Stimulated activated naive CD8-positive, alpha-beta T cell treated with anti-CD3 and anti-CD28 coated beads, Interleukin-15, Interleukin-2, amounts not matched to agents 100 U/mL and 50 U/mL, for 24 hours (primary cell): ENCODE results near the gene OTUD4.
"Not testable (repeated sequence)": the region's sequence is repeated elsewhere in the genome, so short reads cannot be mapped to it uniquely, and the experiment has no call there.

ENCODE experiments used
- ATAC-seq: fragments of 150-1000 bp; cut with Tn5 transposase; one replicate; pipeline ENCODE4 v1.10.0; 2021
- DNase-seq: peaks from one replicate; pipeline ENCODE4 v3.0.0; 2021

OTUD4 gene, protein sequence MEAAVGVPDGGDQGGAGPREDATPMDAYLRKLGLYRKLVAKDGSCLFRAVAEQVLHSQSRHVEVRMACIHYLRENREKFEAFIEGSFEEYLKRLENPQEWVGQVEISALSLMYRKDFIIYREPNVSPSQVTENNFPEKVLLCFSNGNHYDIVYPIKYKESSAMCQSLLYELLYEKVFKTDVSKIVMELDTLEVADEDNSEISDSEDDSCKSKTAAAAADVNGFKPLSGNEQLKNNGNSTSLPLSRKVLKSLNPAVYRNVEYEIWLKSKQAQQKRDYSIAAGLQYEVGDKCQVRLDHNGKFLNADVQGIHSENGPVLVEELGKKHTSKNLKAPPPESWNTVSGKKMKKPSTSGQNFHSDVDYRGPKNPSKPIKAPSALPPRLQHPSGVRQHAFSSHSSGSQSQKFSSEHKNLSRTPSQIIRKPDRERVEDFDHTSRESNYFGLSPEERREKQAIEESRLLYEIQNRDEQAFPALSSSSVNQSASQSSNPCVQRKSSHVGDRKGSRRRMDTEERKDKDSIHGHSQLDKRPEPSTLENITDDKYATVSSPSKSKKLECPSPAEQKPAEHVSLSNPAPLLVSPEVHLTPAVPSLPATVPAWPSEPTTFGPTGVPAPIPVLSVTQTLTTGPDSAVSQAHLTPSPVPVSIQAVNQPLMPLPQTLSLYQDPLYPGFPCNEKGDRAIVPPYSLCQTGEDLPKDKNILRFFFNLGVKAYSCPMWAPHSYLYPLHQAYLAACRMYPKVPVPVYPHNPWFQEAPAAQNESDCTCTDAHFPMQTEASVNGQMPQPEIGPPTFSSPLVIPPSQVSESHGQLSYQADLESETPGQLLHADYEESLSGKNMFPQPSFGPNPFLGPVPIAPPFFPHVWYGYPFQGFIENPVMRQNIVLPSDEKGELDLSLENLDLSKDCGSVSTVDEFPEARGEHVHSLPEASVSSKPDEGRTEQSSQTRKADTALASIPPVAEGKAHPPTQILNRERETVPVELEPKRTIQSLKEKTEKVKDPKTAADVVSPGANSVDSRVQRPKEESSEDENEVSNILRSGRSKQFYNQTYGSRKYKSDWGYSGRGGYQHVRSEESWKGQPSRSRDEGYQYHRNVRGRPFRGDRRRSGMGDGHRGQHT

DNA sequence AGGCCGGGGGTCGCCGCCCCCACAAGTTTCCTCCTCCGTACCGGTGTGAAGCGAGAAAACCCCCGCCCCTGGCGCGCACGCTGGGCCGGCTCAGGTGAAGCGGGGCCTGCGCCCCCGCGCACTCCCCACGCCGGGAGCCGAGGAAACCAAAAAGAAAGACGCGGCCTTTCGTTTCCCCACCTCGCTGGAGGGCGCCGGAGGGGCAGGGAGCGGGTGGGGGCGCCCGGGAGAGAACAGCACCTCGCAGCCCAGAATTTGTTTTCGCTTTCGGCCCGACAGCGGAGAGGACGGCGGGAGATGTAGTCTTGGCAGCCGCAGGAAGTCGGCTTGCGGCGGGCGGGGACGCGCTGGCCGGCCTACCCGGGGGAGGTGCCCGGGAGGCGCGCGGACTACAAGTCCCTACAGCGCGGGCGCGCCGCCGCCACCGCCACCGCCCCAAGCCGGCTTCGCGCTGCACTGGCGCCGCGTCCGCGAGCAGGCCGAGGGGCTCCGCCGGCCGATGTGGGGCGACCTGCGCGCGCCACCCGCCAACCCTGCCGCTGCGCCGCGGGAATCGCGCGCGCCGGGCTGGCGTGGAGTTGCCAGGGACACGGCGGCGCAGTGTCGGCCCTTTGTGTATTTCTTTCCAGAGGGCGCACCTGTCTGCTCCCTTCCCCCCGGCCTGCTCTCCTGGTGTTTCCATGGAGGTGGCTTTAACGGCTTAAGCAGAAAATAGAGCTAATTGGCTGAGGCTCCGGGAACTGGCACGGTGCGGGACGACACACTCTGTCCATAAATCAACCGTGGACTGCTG is at the start of gene OTUD4:
Gene OTUD4, minus strand, starts transcription at position 292 of the 793 bp plus-strand sequence. CDS start 616 bp downstream, outside the sequence.
- peak; percentile 94 for DNase-seq
- ATAC-seq = peak; percentile 90

- DNase-seq, ATAC-seq: not testable (repeated sequence)
Measured at GRCh38 chr4:145223228-145223627, 42.8 kb upstream of the OTUD4 start.

DNA sequence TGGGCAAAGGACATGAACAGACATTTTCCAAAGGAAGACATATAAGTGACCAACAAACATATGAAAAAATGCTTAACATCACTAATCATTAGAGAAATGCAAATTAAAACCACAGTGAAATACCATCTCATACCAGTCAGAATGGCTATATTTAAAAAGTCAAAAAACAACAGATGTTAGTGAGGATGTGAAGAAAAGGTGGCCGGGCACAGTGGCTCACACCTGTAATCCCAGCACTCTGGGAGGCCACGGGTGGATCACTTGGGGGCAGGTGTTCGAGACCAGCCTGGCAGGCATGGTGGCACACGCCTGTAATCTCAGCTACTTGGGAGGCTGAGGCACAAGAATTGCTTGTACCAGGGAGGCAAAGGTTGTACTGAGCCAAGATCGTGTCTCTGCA is 41.1 kb upstream of the OTUD4 start:
- not testable (repeated sequence) for DNase-seq, ATAC-seq

DNA sequence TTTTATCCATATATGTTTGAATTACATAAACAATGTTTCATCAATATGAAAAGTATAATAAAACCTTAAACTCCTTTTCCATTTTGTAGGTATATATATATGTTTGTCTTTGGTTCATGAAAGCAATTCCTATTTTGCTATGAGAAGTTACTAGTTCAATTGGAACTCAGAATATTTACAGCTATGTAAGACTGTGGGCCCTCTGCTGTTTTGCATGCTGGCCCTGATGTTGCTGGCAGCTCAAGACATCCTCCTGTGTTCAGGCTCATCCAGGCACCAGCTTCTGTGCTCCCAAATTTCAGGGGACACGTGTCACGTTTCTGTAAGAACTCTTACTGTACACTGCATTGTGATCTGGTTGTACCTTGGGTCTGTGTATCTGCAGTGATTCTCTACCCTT is 38.7 kb upstream of the OTUD4 start:
- DNase-seq = no peak
- ATAC-seq = no peak

GRCh38 chr4:145218251-145218650 is 37.9 kb upstream of the OTUD4 start:
- DNase-seq = no peak
- no peak for ATAC-seq

- DNase-seq (no peak), ATAC-seq (no peak)
Measured at GRCh38 chr4:145217349-145217748, 37.0 kb upstream of the OTUD4 start.

DNA sequence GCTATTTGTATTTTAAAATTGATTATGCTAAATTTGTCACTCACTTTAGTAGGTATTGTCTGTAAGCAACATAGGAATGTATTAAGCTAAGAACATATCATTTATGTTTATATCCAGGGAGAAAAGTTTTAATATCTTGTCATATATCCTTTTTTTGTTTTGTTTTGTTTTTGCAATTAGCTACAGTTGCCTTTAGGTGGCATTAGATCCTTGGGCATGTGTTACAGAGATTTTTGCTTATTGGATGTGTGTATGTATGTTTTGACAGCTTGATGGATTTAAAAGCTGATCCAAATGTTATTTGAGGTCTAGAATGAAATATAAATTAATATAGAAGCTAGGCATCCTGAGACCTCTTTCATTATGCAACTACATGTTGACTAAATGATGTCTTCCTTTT is 36.1 kb upstream of the OTUD4 start:
- ATAC-seq = no peak
- DNase-seq = no peak

DNA sequence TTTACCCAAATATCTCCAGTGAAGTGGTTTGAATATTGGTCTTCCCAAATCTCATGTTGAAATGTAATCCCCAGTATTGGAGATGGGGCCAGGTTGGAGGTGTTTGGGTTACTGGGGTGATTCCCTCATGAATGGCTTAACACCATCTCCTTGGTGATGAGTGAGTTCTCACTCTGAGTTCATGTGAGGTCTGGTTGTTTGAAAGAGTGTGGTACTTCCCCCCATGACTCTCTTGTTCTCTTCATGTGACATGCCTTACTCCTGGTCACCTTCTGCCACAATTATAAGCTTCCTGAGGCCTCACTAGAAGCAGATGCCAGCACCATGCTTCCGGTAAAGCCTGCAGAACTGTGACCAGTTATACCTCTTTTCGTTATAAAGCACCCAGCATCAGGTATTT is 32.9 kb upstream of the OTUD4 start:
- ATAC-seq = no peak
- no peak for DNase-seq

DNA sequence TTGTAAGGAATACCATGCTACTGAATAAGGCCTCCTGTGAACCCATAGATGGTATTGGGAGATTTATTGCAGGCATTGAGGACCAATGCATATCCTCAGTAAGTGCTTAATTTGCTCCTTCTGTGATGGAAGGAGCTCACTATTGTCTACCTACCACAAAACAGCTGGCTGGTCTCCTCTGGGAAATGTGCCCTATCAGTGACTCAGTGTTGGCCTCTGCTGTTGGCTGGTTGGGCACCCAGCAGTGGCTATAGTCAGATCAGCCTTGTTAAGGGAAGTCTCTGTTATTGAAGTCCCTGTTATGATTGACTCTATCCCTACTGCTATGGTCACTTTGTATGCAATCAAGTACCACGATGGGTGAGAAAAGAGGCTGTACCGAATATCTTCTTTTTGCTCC is 27.5 kb upstream of the OTUD4 start:
- DNase-seq = no peak
- no peak for ATAC-seq

DNA sequence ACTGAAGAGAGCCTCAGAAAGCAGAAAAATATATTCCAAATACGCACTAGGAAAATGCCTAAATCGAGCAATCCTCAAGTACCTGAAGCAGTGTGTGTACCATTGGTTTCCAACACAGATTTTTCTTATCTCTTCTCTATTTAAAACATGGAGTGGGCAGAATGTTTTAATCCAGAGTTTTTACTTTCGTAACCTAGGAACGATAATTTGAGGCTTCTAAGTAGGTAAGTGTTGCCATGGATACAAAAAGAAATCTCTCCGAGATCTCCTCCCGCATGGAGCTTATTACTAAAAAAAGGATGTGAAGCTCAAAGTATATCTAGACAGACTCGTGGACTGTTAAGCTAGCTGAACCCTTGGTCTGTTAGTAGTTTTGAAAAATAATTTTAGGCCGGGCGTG is 23.0 kb upstream of the OTUD4 start:
- no peak for DNase-seq

DNA sequence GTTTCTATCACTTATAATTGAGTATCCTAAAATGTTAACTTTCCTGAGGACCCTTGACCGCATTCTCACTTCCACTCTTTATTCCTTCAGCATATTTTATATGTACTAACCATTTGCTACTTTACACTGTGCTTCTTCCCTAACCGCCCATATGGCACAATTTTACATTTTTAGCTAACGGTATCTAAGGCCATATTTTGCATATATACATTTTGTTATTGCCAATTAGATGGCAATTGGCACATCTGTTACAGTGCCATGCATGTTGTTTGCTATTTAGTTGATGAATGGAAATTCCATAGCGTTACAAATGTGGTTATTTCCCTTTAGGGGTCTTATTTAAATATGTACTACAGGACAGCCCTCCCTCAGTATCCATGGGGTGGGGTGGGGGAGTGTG is 20.0 kb upstream of the OTUD4 start:
- DNase-seq (no peak), ATAC-seq (no peak)

More for the DNA sequence above, 23.0 kb upstream of the OTUD4 start:
- ATAC-seq = no peak

DNA sequence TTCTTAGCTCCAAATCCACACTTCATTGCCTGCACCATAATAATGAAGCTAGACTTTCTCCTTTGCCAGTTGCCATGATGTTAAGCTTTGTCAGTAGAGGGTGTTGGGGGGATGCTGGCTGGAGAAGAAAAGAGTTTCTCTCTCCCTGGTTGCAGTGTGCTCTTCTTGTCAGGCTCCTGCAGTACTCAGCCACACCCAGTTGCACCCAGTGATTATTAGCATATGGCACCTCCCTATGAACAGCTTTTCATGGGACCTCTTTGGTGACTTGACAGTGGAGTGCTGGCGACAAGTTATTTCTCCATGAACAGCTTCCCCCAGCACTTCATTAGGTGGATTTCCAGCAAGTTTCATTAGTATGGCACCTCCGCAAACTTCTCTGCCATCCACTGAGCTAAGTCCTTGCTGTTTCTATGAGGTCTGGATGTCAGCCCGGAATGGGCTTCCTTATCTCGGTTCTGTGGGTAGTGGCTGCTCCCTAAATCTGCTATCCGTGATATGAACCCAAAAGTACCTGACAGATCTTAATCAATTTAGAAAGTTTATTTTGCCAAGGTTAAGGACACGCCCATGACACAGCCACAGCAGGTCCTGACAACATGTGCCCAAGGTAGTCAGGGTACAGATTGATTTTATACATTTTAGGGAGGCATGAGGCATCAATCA is 18.8 kb upstream of the OTUD4 start:
- no peak for ATAC-seq
- DNase-seq = no peak

DNA sequence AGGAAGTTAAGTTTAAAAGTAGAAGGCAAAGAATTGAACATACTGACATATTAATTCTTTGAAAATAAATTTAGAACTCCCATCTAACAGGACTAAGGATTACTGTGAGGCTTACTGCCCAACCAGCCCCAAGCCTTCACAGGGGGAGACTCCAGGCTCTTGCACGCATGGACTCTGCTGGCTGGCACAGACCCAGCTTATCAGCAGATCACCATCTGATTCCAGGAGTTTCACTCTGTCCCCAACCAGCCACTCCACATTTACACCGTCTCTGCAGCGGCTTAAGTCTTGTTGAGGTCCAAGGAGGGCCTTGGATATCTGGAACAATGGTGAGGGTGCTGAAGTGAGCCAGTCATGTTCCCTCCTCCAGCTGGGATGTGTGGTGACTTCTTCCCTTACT is 16.4 kb upstream of the OTUD4 start:
- DNase-seq (no peak), ATAC-seq (no peak)

- no peak for DNase-seq
- no peak for ATAC-seq
Measured at GRCh38 chr4:145195167-145195952, 15.0 kb upstream of the OTUD4 start.

GRCh38 chr4:145189981-145190380 is 9.6 kb upstream of the OTUD4 start:
- DNase-seq (no peak), ATAC-seq (no peak)

DNA sequence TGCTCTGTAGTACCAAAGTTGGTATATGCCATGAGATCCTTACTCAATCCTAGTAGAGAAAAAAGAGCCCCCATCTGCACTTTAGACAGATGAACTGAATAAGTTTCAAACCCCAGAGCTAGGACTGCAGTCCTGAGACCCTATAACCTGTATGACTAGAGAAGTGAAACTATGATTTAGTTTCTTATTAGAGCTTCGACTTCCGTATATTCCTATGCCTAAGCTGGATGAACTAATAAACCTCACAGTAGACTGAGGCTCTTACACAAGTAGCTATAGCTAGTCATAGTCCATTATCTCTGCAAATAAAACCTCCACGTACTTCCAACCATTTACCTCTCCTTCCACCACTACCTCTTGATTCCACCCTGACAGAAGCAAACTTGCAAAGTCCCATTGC is 6.3 kb upstream of the OTUD4 start:
- ATAC-seq = no peak
- no peak for DNase-seq

- ATAC-seq (no peak), DNase-seq (no peak)
Measured at GRCh38 chr4:145183581-145183980, 3.2 kb upstream of the OTUD4 start.

DNA sequence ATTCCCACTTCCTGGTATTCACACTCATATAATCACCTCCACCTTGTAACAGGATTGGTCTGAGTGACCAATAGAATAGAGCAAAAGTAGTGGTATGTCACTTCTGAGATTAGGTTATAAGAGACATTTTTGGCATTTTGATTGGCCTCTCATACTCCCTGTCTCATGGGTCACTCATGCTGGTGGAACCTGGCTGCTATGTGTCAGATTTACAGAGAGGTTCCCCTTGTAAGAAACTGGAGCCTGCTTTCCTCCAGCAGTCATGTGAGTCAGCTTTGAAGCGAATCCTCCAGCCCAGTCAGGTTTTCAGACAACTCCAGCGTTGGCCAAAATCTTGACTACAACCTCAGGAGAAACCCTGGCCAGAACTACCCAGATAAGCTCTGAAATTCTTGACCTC is 2.6 kb upstream of the OTUD4 start:
- ATAC-seq = no peak
- DNase-seq = no peak

- no peak for DNase-seq
- ATAC-seq = no peak
Measured at GRCh38 chr4:145182222-145182621, 1.8 kb upstream of the OTUD4 start.

- ATAC-seq (no peak), DNase-seq (no peak)
Measured at GRCh38 chr4:145181091-145181501, 707 bp upstream of the OTUD4 start.
